Colonic mucosa (tissue), 4 donors: ENCODE data around the gene IFITM5. TPM values are rescaled to one million over a fixed set of nuclear protein-coding genes. Genes with fewer than 3 reads are reported as not detected.

ENCODE experiments used
- DNase-seq: peaks from one replicate; pipeline ENCODE4 v3.0.0-alpha.2; 2020
- H3K27ac ChIP-seq: fragments of 200-600 bp; one replicate; pipeline ENCODE4 v1.8.0; 2021
- H3K27me3 ChIP-seq: fragments of 200-600 bp; one replicate; pipeline ENCODE4 v1.8.0; 2021
- H3K36me3 ChIP-seq: fragments of 200-600 bp; one replicate; pipeline ENCODE4 v1.8.0; 2021
- H3K4me1 ChIP-seq: fragments of 200-600 bp; one replicate; pipeline ENCODE4 v1.8.0; 2021; ENCODE audit warnings: mild to moderate bottlenecking
- H3K4me3 ChIP-seq: fragments of 200-600 bp; one replicate; pipeline ENCODE4 v1.8.0; 2021
- H3K9ac ChIP-seq, 2 donors: one replicate each; pipeline ENCODE4 v1.7.0; 2013; ENCODE audit warnings: control low read depth in 2 of 2, low read depth in 2 of 2, low read length in 2 of 2
- H3K9me3 ChIP-seq: fragments of 200-600 bp; one replicate; pipeline ENCODE4 v1.8.0; 2021
- intact Hi-C: fragments of 100-400 bp; cut with DNase I; formaldehyde crosslinking; loops from one replicate; pipeline ENCODE4 v1.14.1; 2022
- total RNA-seq, 2 donors: library from RNA; stranded (reverse); fragmentation: NEBNext Ultra II Directional in 1 of 2; extraction: Animal tissue kit (Norgen Biotek cat#: 25700) in 1 of 2; gene quantifications; one replicate each; pipeline ENCODE4 v1.2.1, GENCODE V29; 2021
- TF ChIP-seq, protein P1 (sequence below): fragments of 200-600 bp; IDR thresholded peaks from one replicate; pipeline ENCODE4 v1.8.0; 2022; ENCODE audit warnings: antibody characterized with exemption, mild to moderate bottlenecking
- donor health status: healthy.
- donor health status: DM: no; HTN: no; CAD: no.
- donor health status: DM: no; HTN: no; CAD: no.

IFITM5 gene
- total RNA-seq, 2 donors from 2014 or later, result not detected

GRCh38 chr11:305844-306211 lies 6.5 kb upstream of the IFITM5 start:
- no peak overlapping the region for H3K27ac ChIP-seq
- H3K9me3 ChIP-seq, result no peaks in the 10 kb centered on the region
- TF ChIP-seq, protein P1, sequence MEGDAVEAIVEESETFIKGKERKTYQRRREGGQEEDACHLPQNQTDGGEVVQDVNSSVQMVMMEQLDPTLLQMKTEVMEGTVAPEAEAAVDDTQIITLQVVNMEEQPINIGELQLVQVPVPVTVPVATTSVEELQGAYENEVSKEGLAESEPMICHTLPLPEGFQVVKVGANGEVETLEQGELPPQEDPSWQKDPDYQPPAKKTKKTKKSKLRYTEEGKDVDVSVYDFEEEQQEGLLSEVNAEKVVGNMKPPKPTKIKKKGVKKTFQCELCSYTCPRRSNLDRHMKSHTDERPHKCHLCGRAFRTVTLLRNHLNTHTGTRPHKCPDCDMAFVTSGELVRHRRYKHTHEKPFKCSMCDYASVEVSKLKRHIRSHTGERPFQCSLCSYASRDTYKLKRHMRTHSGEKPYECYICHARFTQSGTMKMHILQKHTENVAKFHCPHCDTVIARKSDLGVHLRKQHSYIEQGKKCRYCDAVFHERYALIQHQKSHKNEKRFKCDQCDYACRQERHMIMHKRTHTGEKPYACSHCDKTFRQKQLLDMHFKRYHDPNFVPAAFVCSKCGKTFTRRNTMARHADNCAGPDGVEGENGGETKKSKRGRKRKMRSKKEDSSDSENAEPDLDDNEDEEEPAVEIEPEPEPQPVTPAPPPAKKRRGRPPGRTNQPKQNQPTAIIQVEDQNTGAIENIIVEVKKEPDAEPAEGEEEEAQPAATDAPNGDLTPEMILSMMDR, result no peak
- no peak overlapping the region for H3K9ac ChIP-seq
- H3K36me3 ChIP-seq, result no peaks in the 10 kb centered on the region
- H3K4me1 ChIP-seq, result no peaks in the 10 kb centered on the region
- H3K4me3 ChIP-seq, result no peak overlapping the region
- no peaks in the 10 kb centered on the region for H3K27me3 ChIP-seq
- no peak for DNase-seq
- intact Hi-C loops, result loop anchor here (5.0 kb wide), 1 partner anchor 51 kb away; no protein-coding TSS in a partner anchor

DNA sequence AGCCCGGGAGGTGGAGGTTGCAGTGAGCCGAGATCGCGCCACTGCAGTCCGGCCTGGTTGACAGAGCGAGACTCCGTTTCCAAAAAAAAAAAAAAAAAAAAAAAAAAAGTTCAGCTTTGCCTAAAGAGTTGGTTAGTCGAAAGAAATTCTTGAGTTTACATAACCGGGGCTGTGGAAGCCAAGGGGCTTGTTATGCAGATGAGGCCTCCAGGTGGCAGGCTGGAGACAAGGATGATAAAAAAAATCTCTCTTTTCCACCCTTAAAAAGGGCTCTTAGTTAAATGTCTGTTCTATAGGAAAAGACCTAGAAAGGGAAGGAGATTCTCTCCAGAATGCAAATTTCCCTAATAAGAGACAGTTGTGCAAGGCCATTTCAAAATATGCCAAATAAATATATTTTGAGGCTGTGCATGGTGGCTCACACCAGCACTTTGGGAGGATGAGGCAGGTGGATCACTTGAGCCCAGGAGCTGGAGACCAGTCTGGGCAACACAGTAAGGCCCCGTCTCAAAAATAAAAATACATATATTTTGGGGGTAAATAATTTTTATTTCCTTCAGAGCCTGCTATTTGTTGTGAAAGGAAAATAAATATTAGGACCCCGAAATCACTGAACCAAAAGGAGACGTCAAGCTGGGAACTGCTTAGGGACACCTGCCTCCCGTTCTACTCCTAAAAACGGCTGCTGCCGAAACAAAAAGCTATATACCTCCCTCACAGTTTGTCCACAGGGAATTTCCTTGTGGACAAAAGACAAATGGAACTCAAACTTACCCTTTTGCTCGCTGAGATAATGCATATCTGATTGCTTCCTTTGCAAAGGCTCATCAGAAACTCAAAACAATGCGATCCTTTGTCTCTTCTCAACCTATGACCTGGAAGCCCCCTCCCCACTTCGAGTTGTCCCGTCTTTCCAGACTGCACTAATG lies 5.9 kb upstream of the IFITM5 start:
- H3K27me3 ChIP-seq, result no peaks in the 10 kb centered on the region
- no peak overlapping the region for H3K9ac ChIP-seq
- no peak overlapping the region for H3K4me3 ChIP-seq
- no peaks in the 10 kb centered on the region for H3K4me1 ChIP-seq
- TF ChIP-seq, protein P1, result peak; percentile 68
- H3K36me3 ChIP-seq, result no peaks in the 10 kb centered on the region
- no peak overlapping the region for H3K27ac ChIP-seq
- H3K9me3 ChIP-seq, result no peaks in the 10 kb centered on the region
- peak; percentile 67 for DNase-seq
- intact Hi-C loops, result loop anchor here (5.0 kb wide), 1 partner anchor 52 kb away; no protein-coding TSS in a partner anchor

- TF ChIP-seq, protein P1, result no peak
- H3K27me3 ChIP-seq, result peaks cover 3% of the 10 kb centered on the region
- H3K9me3 ChIP-seq, result no peaks in the 10 kb centered on the region
- intact Hi-C loops, result no loop called here
- peak overlapping the region in 1 of 2 donors; percentile 12 for H3K9ac ChIP-seq
- no peak for DNase-seq
- no peaks in the 10 kb centered on the region for H3K4me1 ChIP-seq
- H3K27ac ChIP-seq, result no peak overlapping the region
- no peaks in the 10 kb centered on the region for H3K36me3 ChIP-seq
- H3K4me3 ChIP-seq, result no peak overlapping the region
Measured at GRCh38 chr11:304061-304506, 4.8 kb upstream of the IFITM5 start.

DNA sequence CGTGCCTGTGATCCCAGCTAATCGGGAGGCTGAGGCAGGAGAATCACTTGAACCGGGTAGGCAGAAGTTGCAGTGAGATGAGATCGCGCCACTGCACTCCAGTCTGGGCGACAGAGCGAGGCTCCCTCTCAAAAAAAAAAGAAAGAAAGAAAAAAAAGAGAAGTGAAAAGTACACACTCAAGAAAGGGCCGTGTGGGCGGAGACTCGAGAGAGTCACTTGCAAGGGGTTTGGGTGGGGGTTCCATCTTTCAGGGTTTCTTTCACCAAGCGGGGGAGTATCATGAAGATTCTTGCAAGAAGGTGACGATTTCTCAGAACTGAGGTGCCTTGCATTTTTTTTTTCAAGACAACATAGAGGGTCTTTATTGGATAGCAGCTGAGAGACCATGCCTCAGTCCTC lies 4.0 kb upstream of the IFITM5 start:
- Histone ChIP-seq H3K36me3 (no peaks in the 10 kb centered on the region), H3K4me3 (no peak overlapping the region), H3K9ac (no peak overlapping the region), H3K4me1 (no peaks in the 10 kb centered on the region), H3K27me3 (peaks cover 3% of the 10 kb centered on the region), H3K9me3 (no peaks in the 10 kb centered on the region), H3K27ac (no peak overlapping the region)
- TF ChIP-seq, protein P1, result no peak
- no peak for DNase-seq
- intact Hi-C loops, result no loop called here

DNA sequence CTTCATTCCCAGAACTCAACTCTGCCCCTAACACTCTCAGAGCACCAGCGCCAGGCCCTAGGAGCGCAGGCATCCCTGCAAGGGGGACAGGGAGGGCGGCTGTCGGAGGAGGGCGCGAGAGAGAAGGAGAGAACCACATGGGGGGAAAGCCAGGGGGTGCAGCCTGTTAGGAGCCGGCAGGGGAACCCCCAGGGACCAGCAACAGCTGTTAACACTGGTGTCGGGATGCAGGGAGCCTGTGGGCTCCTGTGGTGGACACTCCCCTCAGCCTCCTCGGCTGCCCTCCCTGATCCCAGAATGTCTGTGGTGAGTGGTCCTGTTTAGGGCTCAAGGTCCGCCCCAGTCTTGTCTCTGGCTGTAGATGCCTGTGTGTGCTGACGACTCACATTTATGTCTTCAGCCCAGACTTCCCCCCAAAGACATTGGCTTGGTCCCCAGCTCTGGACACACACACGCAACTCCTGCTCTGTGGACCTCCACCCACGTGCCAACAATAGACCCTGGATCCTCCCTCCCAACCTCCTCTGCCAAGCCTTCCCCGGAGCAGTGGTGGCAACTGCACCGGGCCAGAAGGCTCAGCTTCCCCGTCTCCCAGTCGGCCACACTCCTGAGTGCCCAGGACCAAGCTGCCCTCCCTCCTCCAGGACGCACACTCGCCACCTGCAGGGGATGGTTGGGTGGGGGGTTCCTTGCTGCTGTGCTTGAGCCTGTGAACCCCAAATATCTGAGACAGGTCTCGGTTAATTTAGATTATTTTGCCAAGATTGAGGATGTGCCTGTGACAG lies 817 bp upstream of the IFITM5 start:
- DNase-seq, result no peak
- TF ChIP-seq, protein P1, result no peak
- H3K27me3 ChIP-seq, result peaks cover 3% of the 10 kb centered on the region
- peak overlapping the region in 1 of 2 donors; percentile 30 for H3K9ac ChIP-seq
- intact Hi-C loops, result no loop called here
- no peaks in the 10 kb centered on the region for H3K36me3 ChIP-seq
- no peaks in the 10 kb centered on the region for H3K9me3 ChIP-seq
- H3K4me3 ChIP-seq, result no peak overlapping the region
- H3K27ac ChIP-seq, result no peak overlapping the region
- peaks cover 5% of the 10 kb centered on the region for H3K4me1 ChIP-seq
